MM.1S (cell line): Measurements from ENCODE around the gene DAAM1.

Experiments used
- CTCF ChIP-seq: fragments of 300-600 bp; sonication (generic); IDR thresholded peaks from 2 replicates; pipeline ENCODE4 v1.5.1; 2016; ENCODE audit warnings: antibody characterized with exemption, low read length, mixed read lengths
- EZH2phosphoT487 ChIP-seq: fragments of 300-600 bp; sonication (generic); IDR thresholded peaks from 2 replicates; pipeline ENCODE4 v1.6.1; 2018; ENCODE audit warnings: antibody characterized with exemption, low read length

GRCh38 chr14:59337141-59337611, 148.7 kb downstream of the DAAM1 start:
- TF ChIP-seq CTCF: no peak
- no peak for TF ChIP-seq EZH2phosphoT487
